Measurements from ENCODE around the gene SUGP2.
A peak's percentile ranks its signal among the peaks of the same experiment; 100 is the strongest.
"Not testable (repeated sequence)": the region's sequence is repeated elsewhere in the genome, so short reads cannot be mapped to it uniquely, and the experiment has no call there.

SUGP2 gene

DNA sequence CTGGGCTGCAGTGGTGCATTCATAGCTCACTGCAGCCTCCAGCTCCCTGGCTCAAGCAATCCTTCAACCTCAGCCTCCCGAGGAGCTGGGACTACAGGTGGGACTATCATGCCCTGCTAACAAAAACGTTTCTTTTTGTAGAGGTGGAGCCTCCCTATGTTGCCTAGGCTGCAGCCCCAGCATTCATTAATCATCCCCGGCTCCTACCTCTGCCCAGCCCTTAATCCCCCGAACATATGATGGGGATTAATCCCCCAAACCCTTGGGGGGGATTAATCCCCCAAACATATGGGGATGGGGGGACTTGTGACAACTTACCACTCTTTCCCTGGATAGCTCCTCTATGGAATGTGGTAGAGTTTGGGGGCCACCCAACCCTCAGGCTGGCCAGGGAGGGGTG is 45.9 kb downstream of the SUGP2 start:
- DNase-seq = no peak

DNA sequence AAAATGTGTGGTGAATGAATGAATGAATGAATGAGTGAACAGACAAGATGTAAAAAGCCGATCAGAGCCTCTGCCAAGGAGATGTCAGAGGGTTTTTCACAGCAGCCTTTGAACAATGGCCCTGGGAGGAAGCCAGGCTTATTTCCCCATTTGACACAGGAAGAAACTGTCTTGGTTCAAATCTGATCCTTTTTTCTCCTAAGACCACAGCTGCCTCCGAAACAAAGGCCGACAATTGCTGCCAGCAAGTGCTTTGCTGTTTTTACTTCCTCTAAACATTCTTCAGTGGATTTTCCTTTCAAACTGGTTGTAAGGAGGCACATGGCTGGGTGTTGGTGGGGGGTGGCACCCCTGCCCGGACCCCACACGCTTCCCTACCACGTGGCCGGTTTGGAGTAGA is 48.1 kb downstream of the SUGP2 start:
- DNase-seq = peak; percentile 62

DNA sequence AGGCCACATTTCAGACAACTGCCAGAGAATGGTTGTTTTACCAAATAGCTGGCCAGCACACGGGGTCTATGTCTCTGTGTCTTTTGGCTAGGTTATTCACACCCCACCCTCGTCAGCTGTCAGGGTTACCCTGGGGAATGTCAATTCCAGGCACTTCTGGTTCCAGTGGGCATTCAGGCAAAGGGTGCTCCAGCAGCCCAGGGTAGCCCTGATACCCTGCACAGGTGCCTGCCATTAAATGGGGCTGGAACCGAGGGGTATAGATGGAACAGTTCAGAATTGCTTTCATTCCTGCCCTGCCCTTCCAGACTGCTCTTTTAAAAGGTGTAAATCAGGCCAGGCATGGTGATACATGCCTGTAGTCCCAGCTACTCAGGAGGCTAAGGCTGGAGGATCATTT is 49.1 kb downstream of the SUGP2 start:
- DNase-seq = no peak

DNA sequence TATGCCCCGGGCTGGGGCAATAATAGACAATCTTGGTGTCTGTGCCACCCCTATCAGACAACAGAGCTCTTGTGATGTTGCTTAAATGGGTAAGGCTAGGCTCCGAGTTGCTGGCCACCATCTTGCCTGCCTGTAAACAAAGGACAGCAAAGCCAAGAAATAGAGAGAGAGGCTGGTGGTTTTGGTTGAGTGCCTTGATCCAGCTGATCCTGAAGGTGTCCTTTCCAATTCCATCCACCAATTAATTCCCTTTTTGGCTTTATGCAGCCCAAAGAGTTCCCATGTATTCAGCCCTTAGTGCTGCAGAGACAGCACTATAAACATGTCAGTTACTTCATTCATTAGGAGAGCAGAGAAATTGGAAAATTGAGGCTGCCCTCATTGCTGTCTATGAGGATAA is 50.6 kb downstream of the SUGP2 start:
- DNase-seq = no peak

DNA sequence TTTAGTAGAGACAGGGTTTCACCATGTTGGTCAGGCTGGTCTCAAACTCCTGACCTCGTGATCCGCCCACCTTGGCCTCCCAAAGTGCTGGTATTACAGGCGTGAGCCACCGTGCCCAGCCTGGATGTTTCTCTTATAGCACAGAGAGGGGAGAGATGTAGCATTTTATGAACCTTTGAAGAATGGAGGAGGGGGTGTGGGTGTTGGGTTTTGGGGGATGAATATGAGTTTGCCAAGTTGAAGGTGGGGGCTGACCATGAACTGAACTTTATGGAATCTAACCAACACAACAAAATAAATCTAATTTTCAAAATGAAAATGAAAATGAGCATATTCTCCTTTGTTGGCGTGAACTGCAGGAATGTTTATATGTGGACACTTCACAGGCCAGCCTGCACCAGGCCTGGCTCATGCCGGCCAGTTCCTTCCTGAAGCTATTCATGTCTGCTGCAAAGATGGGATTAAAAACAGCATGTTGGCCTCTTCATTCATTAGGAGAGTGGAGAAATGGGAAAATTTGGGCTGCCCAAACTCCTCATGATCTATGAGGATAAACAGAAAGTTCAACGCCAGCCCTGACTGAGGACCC is 52.8 kb downstream of the SUGP2 start:
- no peak for DNase-seq

DNA sequence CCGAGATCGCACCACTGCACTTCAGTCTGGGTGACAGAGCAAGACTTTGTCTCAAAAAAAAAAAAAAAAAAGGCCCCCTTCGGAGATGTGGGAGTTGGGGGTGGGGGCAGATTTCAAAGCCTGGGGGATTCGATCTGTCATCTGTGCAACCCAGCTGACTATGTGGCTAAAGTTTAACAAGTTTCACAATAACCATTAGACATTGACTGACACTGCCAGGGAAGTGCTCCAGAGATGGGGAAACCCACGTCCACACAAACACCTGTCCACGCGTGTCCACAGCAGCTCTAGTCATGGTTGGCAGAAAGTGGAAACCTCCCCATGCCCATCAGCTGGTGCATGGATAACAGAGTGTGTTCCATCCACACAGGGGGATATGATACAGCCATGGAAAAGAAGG is 54.7 kb downstream of the SUGP2 start:
- no peak for DNase-seq

DNA sequence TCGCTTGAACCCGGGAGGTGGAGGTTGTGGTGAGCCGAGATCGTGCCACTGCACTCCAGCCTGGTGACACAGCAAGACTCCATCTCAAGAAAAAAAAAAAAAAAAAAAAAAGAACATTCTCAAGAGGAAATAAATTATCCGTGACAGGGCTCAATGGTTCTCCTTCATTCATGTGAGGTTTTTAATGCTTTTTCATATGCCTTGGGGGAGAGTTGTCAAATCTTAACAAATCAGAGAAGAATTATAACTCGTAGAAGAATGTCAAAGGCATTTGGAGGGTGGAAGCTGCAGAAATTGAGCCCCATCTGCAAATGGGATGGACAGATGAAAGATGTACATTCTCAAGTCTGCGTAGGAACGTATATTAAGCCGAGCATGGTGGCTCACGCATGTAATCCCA is 57.4 kb downstream of the SUGP2 start:
- DNase-seq = no peak

DNA sequence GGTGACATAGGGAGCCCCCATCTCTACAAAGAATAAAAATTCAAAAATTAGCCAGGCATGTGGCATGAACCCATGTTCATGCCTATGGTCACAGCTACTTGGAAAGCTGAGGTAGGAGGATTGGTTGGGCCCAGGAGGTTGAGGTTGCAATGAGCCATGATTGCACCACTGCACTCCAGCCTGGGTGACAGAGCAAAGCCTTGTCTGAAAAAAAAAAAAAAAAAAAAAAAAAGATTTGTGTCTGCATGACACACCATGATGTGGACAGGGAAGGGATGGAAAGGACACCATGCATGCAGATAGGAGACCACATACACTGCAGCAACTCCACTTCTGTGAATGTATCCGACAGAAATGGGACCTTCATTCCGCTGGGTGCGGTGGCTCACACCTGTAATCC is 58.3 kb downstream of the SUGP2 start:
- DNase-seq = no peak

DNA sequence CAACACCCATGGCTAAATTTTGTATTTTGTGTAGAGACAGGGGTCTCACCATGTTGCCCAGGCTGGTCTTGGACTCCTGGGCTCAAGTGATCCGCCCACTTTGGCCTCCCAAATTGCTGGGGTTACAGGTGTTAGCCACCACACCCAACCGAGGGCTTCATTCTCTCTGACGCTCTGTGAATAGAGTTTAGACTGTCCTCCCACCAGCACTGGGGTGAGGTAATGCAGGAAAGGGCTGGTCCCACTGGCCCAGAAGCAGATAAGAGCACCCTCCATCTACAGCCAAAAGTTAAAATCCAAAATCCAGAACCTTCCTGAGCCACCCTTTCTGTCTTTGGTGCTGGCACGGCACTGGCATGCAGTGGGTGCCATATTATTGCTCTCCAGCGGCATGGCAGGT is 60.5 kb downstream of the SUGP2 start:
- DNase-seq = no peak

DNA sequence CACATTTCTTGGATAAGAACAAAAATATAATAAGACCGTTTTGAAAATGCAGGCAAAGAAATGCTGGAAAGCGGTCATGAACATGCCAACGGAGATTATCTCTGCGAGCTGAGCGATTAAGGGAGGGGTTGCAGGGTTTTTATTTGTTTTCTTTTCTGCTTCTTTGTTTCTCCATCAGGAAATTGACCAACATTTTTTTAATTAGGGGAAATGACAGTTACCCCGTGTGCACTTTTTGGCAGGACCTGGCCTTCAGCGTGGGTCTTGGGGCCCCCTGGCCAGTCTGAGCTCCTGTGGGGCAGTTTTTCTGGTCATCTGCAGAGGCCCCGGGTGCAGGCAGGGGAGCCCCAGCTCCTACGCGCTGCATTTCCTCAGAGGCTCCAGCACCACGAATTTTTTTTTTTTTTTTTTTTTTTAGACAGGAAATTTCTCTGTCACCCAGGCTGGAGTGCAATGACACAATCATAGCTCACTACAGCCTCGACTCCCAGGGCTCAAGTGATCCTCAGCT is 61.0 kb downstream of the SUGP2 start:
- no peak for DNase-seq

DNA sequence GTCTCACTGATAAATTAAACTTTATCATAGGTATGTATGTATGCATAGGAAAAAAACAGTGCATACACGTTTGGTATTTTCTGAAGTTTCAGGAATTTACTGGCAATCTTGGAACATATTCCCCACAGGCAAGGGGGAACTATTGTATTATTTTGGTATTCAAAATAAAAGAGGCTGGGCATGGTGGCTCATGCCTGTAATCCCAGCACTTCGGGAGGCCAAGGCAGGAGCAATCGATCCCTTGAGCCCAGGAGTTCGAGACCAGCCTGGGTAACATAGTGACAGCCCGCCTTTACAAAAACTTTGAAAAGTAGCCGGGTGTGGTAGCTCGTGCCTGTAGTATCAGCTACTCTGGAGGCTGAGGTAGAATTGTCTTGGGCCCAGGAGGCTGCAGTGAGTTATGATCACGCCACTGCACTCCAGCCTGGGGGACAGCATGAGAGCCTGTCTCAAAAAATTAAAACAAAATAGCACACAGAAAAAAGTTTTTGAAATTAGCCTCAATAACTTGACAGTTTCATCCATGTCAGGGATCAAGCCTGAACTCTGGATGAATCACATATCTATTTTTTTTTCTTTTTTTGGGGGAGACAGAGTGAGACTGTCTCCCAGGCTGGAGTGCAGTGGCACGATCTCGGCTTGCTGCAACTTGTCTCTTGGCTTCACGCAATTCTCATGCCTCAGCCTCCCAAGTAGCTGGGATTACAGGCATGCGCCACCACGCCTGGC is 63.2 kb downstream of the SUGP2 start:
- no peak for DNase-seq

DNA sequence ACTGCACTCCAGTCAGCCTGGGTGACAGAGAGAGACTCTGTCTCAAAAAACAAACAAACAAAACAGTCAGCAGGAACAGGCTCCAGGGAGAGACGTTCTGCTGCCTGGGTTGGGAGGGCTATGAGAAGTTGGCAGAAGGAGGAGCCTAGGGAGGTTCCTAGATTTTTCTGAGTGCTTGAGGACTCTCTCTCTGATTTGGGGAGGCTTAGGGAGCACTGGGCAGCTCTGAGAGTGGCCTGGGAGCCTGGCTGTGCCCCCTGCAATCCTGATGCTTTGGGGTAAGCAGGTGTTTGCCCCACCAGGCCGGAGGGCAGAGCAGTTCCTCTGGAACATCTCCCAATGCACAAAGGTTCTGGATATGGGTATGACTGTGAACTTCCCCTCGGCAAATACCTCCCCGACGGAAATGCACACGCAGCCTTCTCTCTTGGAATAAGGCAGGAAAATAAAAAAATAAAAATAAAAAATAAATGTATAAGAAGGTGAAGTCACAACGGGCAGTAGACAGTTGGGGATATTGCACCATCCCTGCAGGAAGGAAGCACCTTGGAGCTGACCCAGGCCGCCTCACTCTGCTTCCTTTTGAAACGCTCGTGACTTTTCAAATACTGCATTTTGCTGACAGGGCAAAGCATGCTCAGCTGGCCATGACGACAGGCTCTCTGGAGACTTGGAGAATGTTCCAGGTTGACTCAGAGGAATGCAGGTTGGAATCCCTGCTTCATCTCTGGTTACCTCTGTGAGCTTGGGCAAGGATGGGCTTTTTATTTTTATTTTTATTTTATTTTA is 65.8 kb downstream of the SUGP2 start:
- DNase-seq = peak; percentile 70

DNA sequence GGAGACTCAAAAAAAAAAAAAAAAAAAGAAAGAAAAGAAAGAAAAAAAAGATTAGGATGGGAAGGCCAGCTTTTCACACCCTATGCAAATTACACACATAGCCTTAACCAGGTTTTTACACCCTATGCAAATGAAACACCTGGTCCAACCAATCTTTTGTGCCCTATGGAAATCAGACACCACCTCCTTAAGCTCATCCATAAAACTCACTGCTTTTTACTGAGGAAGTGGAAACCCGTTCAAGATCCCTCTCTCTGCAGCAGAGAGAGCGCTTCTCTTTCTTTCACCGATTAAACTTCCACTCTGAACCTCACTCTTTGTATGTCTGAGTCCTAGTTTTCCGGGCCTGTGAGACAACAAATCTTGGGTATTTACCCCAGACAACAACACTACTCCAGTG is 67.0 kb downstream of the SUGP2 start:
- DNase-seq = no peak

DNA sequence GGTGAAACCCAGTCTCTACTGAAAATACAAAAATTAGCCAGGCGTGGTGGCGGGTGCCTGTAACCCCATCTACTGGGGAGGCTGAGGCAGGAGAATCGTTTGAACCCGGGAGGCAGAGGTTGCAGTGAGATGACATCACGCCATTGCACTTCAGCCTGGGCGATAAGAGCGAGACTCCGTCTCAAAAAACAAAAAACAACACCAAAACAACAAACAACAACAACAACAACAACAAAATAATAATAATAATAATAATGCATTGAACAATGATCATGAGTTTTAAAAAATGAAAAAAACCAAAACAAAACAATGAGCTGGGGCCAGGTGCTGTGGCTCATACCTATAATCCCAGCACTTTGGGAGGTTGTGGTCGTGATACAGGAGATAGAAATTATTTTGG is 69.2 kb downstream of the SUGP2 start:
- no peak for DNase-seq

DNA sequence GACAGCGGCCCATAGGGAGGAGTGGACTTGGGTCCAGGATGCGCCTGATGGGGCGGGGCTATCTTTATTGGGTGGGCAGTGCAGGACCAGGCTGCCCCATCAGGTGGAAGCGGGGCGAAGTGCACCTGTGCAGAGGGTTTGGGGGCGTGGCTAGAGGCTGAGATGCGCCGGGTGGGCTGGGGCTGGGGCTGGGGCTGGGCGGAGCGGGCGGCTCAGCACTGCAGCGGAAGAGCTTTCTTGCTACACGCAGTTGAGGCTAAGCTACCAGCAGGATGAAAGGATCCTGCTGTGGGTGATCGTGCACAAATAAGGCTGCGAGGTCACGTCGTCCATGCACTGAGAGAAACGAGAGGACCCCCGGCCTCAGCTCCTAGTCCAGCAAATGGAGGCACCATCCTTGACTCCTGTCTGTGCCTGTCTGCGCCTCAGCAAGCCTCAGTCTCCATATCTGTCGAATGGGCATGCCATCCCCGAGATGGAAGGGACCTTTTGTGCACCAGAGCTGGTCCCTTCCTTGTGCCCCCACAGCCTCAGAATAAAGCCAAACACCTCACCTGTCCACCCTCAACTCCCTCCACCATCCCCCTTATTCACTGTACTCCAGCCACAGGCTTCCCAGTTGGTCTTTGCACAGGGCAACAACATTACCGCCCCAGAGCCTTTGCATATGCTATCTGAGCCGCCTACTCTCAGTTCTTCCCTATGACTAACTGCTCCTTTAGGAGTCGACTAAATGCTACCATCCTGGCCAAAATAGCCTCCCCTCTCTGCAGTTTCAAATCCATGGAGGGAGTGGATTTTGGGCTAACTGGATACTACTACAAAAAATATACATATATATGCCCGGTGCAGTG is 71.3 kb downstream of the SUGP2 start:
- DNase-seq = no peak

DNA sequence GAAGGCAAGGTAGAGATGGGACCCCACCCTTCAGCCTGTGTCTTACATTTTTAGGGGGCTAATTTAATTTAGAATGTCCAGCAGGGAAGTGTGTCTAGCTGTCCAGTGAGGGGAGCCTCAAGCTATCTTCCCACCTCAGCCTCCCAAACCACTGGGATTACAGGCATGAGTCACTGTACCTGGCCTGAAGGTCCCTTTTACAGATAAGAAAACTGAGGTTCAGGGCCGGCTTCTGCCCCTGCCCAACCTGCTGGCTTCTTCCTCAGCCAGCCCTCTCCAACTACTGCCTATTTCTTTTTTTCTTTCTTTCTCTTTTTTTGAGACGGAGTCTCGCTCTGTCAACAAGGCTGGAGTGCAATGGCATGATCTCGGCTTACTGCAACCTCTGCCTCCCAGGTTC is 72.9 kb downstream of the SUGP2 start:
- DNase-seq = no peak

DNA sequence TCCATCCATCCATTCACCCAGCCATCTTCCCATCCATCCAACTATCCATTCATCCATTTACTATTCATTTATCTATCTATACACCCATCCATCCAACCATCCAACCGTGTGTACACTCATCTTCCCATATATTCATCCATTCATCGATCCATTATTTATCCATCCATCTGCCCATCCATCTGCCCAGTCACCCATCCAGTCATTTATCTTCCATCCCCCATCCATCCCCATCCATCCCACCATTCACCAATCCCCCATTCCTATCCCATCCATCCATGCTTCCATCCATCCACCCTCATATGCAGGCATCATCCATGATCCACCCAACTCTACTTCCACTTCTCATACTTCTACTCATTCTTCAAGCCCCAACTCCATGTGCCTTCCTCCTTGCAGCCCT is 78.3 kb downstream of the SUGP2 start:
- DNase-seq = no peak

DNA sequence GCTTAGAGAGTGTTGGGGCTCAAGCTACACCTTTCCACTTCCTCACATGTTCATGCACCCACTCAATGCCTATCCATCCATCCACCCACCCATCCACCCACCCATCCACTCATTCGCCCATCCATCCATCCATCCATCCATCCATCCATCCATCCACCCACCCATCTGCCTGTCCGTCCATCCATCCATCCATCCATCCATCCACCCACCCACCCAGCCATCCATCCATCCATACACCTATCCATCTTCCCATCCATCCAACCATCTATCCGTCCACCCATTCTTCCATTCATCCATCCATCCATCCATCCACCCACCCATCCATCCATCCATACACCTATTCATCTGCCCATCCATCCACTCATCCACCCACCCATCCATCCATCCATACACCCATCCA is 79.2 kb downstream of the SUGP2 start:
- no peak for DNase-seq

DNA sequence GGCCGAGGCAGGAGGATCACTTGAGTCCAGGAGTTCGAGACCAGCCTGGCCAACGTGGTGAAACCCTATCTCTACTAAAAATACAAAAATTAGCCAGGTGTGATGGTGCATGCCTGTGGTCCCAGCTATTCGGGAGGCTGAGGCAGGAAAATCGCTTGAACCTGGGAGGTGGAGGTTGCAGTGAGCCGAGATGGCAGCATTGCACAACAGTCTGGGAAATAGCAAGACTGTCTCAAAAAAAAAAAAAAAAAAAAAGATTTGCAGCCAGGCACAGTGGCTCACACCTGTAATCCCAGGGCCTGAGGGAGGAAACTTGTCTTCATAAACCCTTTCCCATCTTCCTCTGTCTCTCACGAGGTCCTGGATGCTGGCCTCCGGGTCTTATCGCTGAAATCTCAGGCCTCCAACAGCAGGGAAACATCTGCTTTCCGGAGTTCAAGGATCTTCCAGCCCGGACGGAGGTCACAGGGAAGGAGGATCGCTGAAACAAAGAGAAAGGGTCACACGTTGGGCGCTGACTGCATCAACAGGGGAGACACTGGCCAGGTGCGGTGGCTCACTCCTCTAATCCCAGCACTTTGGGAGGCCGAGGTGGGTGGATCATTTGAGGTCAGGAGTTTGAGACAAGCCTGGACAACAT is 80.8 kb downstream of the SUGP2 start:
- not testable (repeated sequence) for DNase-seq

DNA sequence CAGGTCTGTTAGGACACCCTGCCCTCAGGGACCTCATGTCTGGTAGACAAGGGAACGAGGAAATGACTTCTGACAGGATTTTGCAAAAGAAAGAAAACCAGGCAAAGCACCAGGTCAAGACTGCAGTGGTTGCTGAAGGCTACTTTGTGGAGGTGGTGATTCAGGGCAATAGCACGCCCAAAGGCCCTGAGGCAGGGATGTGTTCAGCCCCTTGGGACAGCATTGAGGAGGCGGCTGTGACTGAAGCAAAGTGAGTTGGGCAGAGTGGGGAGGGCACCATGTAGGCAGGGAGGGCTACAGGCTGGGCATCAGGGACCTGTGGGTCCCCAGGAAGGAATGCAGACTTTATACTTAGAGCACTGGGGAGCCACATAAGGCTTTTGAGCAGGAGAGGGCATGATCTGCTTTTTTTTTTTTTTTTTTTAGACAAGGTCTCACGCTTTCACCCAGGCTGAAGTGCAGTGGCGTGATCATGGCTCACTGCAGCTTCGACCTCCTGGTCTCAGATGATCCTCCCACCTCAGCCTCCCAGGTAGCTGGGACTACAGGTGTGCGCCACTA is 81.5 kb downstream of the SUGP2 start:
- DNase-seq = no peak

DNA sequence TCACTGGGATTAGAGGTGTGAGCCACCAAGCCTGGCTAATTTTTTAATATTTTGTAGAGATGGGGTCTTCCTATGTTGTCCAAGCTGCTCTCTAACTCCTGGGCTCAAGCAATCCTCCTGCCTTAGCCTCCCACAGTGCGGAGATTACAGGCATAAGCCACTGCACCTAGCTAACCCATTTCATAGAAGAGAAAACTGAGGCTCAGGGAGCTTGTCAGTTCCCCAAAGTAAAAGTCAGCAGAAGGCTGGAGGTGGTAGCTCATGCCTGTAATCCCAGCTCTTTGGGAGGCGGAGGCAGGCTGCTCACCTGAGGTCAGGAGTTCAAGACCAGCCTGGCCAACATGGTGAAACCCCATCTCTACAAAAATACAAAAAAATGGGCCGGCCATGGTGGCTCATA is 83.5 kb downstream of the SUGP2 start:
- no peak for DNase-seq

DNA sequence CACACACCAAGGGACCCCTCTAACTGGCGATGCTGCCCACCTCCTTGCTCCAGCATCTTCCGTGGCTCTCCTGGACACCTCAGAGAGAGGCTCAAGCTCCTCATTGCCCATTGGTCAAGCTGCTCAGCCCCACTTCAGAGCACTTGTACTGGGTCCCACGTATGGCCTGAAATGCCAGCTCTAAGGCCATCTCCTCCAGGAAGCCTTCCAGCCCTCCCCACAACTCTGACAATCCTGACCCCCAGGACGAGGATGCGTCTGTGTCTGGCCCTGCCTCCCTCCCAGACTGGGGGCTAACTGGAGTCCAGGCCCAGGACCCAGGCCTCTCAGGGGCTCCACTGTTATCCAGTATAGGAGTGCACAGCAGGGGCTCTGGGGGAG is 84.4 kb downstream of the SUGP2 start:
- DNase-seq = no peak
